Trophoblast cell (in vitro differentiated cells and primary cell): Measurements from ENCODE around the gene PRKCI.

Experiments used
- DNase-seq, 2 donors: peaks; one replicate each; pipeline ENCODE4 v3.0.0-alpha.2; 2016
- H2AFZ ChIP-seq: 2 replicates; pipeline ENCODE4 v1.6.1; 2013; ENCODE audit warnings: low read length, moderate library complexity, mild to moderate bottlenecking; ENCODE audit not compliant: insufficient read depth, poor library complexity
- H2AK5ac ChIP-seq: 2 replicates; pipeline ENCODE4 v1.6.1; 2013; ENCODE audit warnings: mild to moderate bottlenecking, low read length
- H2BK120ac ChIP-seq: 2 replicates; pipeline ENCODE4 v1.6.1; 2013; ENCODE audit warnings: low read length, mild to moderate bottlenecking, moderate library complexity; ENCODE audit not compliant: insufficient read depth, poor library complexity
- H2BK12ac ChIP-seq: 2 replicates; pipeline ENCODE4 v1.6.1; 2013; ENCODE audit warnings: mild to moderate bottlenecking, low read length, moderate library complexity
- H2BK5ac ChIP-seq: 2 replicates; pipeline ENCODE4 v1.6.1; 2013; ENCODE audit warnings: low read length, low read depth, moderate library complexity, mild to moderate bottlenecking; ENCODE audit not compliant: poor library complexity
- H3K14ac ChIP-seq: 2 replicates; pipeline ENCODE4 v1.6.1; 2013; ENCODE audit warnings: mild to moderate bottlenecking, low read length
- H3K18ac ChIP-seq: 2 replicates; pipeline ENCODE4 v1.6.1; 2013; ENCODE audit warnings: mild to moderate bottlenecking, low read length
- H3K23ac ChIP-seq: 2 replicates; pipeline ENCODE4 v1.6.1; 2013; ENCODE audit warnings: low read length
- H3K27ac ChIP-seq: 2 replicates; pipeline ENCODE4 v1.5.1; 2013; ENCODE audit warnings: low read depth, mild to moderate bottlenecking, inconsistent platforms, low read length, moderate library complexity
- H3K27me3 ChIP-seq: 2 replicates; pipeline ENCODE4 v1.6.1; 2013; ENCODE audit warnings: inconsistent platforms, mild to moderate bottlenecking, low read length, moderate library complexity; ENCODE audit not compliant: insufficient read depth
- H3K36me3 ChIP-seq, 2 experiments: 1 replicate in 1 of 2; 2 replicates in 1 of 2; pipeline ENCODE4 v1.6.1; 2013; ENCODE audit warnings: low read length in 2 of 2, mild to moderate bottlenecking in 2 of 2, moderate library complexity in 1 of 2; ENCODE audit not compliant: insufficient read depth in 2 of 2, control insufficient read depth in 1 of 2
- H3K4ac ChIP-seq: 2 replicates; pipeline ENCODE4 v1.6.1; 2013; ENCODE audit warnings: low read depth, mild to moderate bottlenecking, low read length, moderate library complexity
- H3K4me1 ChIP-seq, 2 experiments: 1 replicate in 1 of 2; 2 replicates in 1 of 2; pipeline ENCODE4 v1.6.1; 2013; ENCODE audit warnings: low read length in 2 of 2, mild to moderate bottlenecking in 2 of 2, moderate library complexity in 1 of 2; ENCODE audit not compliant: insufficient read depth in 2 of 2, control insufficient read depth in 1 of 2
- H3K4me2 ChIP-seq: 2 replicates; pipeline ENCODE4 v1.6.1; 2013; ENCODE audit warnings: inconsistent platforms, mild to moderate bottlenecking, low read length, moderate library complexity
- H3K4me3 ChIP-seq: 2 replicates; pipeline ENCODE4 v1.5.1; 2013; ENCODE audit warnings: mild to moderate bottlenecking, low read depth, low read length, inconsistent platforms
- H3K79me1 ChIP-seq: one replicate; pipeline ENCODE4 v1.6.1; 2013; ENCODE audit warnings: low read length
- H3K79me2 ChIP-seq: 2 replicates; pipeline ENCODE4 v1.6.1; 2013; ENCODE audit warnings: low read length, mild to moderate bottlenecking; ENCODE audit not compliant: control insufficient read depth, insufficient read depth, poor library complexity
- H3K9ac ChIP-seq: 2 replicates; pipeline ENCODE4 v1.6.1; 2013; ENCODE audit warnings: mild to moderate bottlenecking, low read length
- H3K9me3 ChIP-seq: 2 replicates; pipeline ENCODE4 v1.6.1; 2013; ENCODE audit warnings: low read depth, mild to moderate bottlenecking, control low read depth, inconsistent platforms, low read length; ENCODE audit not compliant: insufficient read depth
- H4K12ac ChIP-seq: 2 replicates; pipeline ENCODE4 v1.6.1; 2013; ENCODE audit warnings: low read depth, mild to moderate bottlenecking, low read length, moderate library complexity
- H4K8ac ChIP-seq: 2 replicates; pipeline ENCODE4 v1.6.1; 2013; ENCODE audit warnings: low read depth, mild to moderate bottlenecking, low read length, moderate library complexity
- H4K91ac ChIP-seq: one replicate; pipeline ENCODE4 v1.6.1; 2013; ENCODE audit warnings: low read depth, mild to moderate bottlenecking, low read length, moderate library complexity
- WGBS: extraction: QIAGEN DNeasy Blood & Tissue Kit; methylation state at CpG from one replicate; pipeline ENCODE4 v1.1.7; 2013; ENCODE audit warnings: missing lambda C conversion rate; ENCODE audit not compliant: insufficient read length, insufficient coverage; ENCODE audit errors: extremely low coverage; 5-methylcytosine and 5-hydroxymethylcytosine counted together

Gene PRKCI

DNA sequence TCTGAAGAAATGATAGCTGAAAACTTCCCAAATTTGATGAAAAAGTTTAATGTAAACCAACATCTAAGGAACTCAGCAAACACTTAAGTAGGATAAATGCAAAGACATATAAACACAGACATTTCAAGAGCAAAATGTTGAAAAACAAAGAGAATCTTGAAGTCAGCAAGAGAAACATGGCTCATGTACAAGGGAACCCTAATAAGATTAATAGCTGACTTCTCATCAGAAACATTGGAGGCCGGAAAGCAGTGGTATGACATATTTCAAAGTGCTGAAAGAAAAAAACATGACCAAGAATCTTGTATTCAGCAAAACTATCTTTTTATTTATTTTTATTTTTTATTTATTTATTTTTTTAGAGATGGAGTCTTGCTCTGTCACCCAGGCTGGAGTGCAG lies 10.6 kb upstream of the PRKCI start:
- Histone ChIP-seq H2AK5ac (no peak overlapping the region), H3K36me3 (no peaks in the 10 kb centered on the region), H3K9ac (no peak overlapping the region), H3K23ac (no peak overlapping the region), H2BK12ac (no peak overlapping the region), H3K79me2 (no peaks in the 10 kb centered on the region), H3K79me1 (no peaks in the 10 kb centered on the region), H3K4me1 (no peaks in the 10 kb centered on the region), H3K4me2 (no peak overlapping the region), H3K27me3 (no peaks in the 10 kb centered on the region), H3K4me3 (no peak overlapping the region), H3K14ac (no peak overlapping the region), H4K91ac (no peak overlapping the region), H4K8ac (no peak overlapping the region), H3K4ac (no peak overlapping the region), H3K27ac (no peak overlapping the region), H3K9me3 (no peaks in the 10 kb centered on the region), H2AFZ (no peak overlapping the region), H3K18ac (no peak overlapping the region), H2BK5ac (no peak overlapping the region), H2BK120ac (no peak overlapping the region), H4K12ac (no peak overlapping the region)
- DNase-seq, result no peak
- no CpG with 5 or more reads among the region's 1 CpG for WGBS

DNA sequence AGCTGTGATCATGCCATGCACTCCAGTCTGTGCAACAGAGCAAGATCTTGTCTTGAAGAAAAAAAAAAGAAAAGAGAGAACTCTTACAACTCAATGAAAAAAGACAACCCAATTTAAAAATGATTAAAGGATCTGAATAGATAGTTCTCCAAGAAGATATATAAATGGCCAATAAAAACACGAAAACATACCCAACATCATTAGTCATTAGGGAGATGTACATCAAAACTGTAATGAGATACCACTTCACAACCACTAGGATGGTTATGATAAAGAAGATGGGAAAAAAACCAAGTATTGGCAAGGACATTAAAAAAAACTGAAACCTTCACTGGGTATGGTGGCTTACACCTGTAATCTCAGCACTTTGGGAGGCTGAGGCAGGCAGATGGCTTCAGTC lies 2.4 kb upstream of the PRKCI start:
- Histone ChIP-seq H4K91ac (no peak overlapping the region), H3K14ac (no peak overlapping the region), H2AK5ac (no peak overlapping the region), H3K79me1 (peaks cover 6% of the 10 kb centered on the region), H3K4me2 (no peak overlapping the region), H2BK120ac (no peak overlapping the region), H2BK5ac (no peak overlapping the region), H3K4me3 (no peak overlapping the region), H3K23ac (no peak overlapping the region), H3K18ac (no peak overlapping the region), H2BK12ac (no peak overlapping the region), H3K27me3 (no peaks in the 10 kb centered on the region), H3K79me2 (peaks cover 6% of the 10 kb centered on the region), H4K8ac (no peak overlapping the region), H2AFZ (no peak overlapping the region), H3K9ac (no peak overlapping the region), H3K36me3 (no peaks in the 10 kb centered on the region), H3K4me1 (no peaks in the 10 kb centered on the region), H3K27ac (no peak overlapping the region), H3K4ac (no peak overlapping the region), H3K9me3 (no peaks in the 10 kb centered on the region), H4K12ac (no peak overlapping the region)
- WGBS, result no CpG with 5 or more reads among the region's 1 CpG
- no peak for DNase-seq

DNA sequence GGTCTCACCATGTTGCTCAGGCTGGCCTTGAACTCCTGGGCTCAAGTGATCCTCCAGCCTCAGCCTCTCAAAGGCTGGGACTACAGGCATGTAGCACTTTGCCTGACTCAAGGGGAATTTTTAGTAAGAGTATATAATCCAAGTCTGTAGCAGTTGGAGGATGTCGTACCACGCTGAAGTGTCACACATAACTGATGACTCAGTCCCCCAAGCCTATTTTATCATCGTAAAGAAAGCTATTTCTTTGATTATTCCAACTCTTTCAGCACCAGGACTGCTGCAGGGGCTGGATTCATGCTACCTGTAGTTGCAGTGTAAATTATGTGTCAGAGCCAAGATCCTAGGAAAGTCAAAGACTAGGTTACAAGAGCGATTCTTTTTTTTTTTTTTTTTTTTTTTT lies 1.4 kb upstream of the PRKCI start:
- peaks cover 6% of the 10 kb centered on the region for H3K79me1 ChIP-seq
- no peak overlapping the region for H2BK120ac ChIP-seq
- no peak overlapping the region for H3K9ac ChIP-seq
- peak; percentile 61 to 72 for DNase-seq
- no peak overlapping the region for H4K8ac ChIP-seq
- H3K79me2 ChIP-seq, result peaks cover 6% of the 10 kb centered on the region
- H2AFZ ChIP-seq, result no peak overlapping the region
- no peak overlapping the region for H3K4me3 ChIP-seq
- H3K23ac ChIP-seq, result no peak overlapping the region
- no peak overlapping the region for H2AK5ac ChIP-seq
- no peak overlapping the region for H2BK12ac ChIP-seq
- no peak overlapping the region for H3K14ac ChIP-seq
- no peaks in the 10 kb centered on the region for H3K36me3 ChIP-seq
- no peak overlapping the region for H4K91ac ChIP-seq
- WGBS, result no CpG with 5 or more reads among the region's 4 CpGs
- no peak overlapping the region for H3K18ac ChIP-seq
- no peak overlapping the region for H3K4ac ChIP-seq
- H3K4me1 ChIP-seq, result no peaks in the 10 kb centered on the region
- no peak overlapping the region for H4K12ac ChIP-seq
- no peaks in the 10 kb centered on the region for H3K27me3 ChIP-seq
- H3K9me3 ChIP-seq, result no peaks in the 10 kb centered on the region
- no peak overlapping the region for H3K4me2 ChIP-seq
- no peak overlapping the region for H2BK5ac ChIP-seq
- H3K27ac ChIP-seq, result no peak overlapping the region

DNA sequence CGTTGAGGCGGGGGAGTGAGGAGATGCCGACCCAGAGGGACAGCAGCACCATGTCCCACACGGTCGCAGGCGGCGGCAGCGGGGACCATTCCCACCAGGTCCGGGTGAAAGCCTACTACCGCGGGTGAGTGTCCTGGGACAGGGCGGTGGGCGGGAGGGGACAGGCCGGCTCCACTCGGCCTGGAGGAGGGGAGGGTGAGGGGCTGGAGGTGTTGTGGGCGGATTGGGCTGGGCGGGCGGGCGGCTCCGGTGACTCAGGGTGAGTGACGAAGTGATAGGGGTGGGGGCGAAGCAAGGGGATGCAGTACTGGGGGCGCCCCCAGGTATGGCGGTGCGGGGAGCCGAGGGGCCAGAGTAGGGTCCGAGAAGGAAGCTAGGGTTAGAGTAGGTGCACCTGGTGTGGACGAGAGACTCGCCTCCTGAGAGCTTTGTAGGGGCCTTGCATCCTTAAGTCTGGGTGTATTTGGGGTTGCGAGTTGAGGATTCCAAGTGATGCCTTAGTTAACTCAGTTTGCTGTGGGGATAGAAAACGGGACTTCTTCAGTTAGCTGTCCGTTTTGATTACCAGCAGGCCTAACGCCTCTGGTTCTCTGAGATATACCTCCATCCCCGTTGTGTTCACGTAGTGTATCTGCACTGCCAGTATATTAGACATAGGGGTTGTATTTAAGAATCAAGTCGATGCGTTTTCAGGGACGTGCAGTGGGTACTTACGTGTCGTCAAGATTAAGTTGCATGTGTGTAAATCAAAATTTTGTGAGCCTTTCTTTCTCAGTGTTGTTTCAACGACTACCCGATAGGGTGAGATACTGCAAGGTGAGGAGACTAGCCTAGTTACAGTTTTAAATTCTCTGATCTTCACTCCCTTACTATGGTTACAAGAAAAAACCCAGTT lies 670 bp downstream of the PRKCI start:
- peak; percentile 14 to 59 for DNase-seq
- peak overlapping the region; percentile 50 for H4K8ac ChIP-seq
- peak overlapping the region; percentile 97 for H2AFZ ChIP-seq
- H3K4ac ChIP-seq, result peak overlapping the region; percentile 75
- H3K79me2 ChIP-seq, result peaks cover 6% of the 10 kb centered on the region
- no peaks in the 10 kb centered on the region for H3K36me3 ChIP-seq
- peak overlapping the region; percentile 66 for H4K12ac ChIP-seq
- peak overlapping the region; percentile 52 for H3K27ac ChIP-seq
- H3K9me3 ChIP-seq, result no peaks in the 10 kb centered on the region
- H4K91ac ChIP-seq, result peak overlapping the region; percentile 77
- H2AK5ac ChIP-seq, result no peak overlapping the region
- peak overlapping the region; percentile 62 for H2BK5ac ChIP-seq
- no CpG with 5 or more reads among the region's 42 CpGs for WGBS
- H3K9ac ChIP-seq, result peak overlapping the region; percentile 41
- H3K4me2 ChIP-seq, result peak overlapping the region; percentile 83
- H3K23ac ChIP-seq, result no peak overlapping the region
- peak overlapping the region; percentile 61 for H2BK120ac ChIP-seq
- no peaks in the 10 kb centered on the region for H3K4me1 ChIP-seq
- no peaks in the 10 kb centered on the region for H3K27me3 ChIP-seq
- peak overlapping the region; percentile 65 for H3K14ac ChIP-seq
- peak overlapping the region; percentile 96 for H3K4me3 ChIP-seq
- peak overlapping the region; percentile 63 for H3K18ac ChIP-seq
- peaks cover 6% of the 10 kb centered on the region for H3K79me1 ChIP-seq
- no peak overlapping the region for H2BK12ac ChIP-seq
